PC-9 (cell line): ENCODE data around the gene DNTTIP2. TPM values are rescaled to one million over a fixed set of nuclear protein-coding genes. Genes with fewer than 3 reads are reported as not detected.
A peak's percentile ranks its signal among the peaks of the same experiment; 100 is the strongest.

Source experiments
- BruUV-seq: library from RNA; stranded (reverse); fragments of 400-500 nt; replicated peaks from 2 replicates; lab custom pipeline; 2021; lab: Mats Ljungman, UMichigan
- CTCF ChIA-PET: fragments of 300-600 bp; sonication (Branson Sonifier 250); formaldehyde crosslinking; loops from one replicate; lab custom pipeline; 2022; ENCODE audit warnings: antibody characterized with exemption; lab: Charles Lee
- POLR2A ChIA-PET: fragments of 300-600 bp; sonication (Branson Sonifier 250); formaldehyde crosslinking; loops from one replicate; lab custom pipeline; 2022; ENCODE audit warnings: antibody characterized with exemption; ENCODE audit not compliant: unreplicated experiment; lab: Charles Lee
- DNase-seq, 2 experiments: peaks; one replicate each; pipeline versions ENCODE4 v3.0.0 to v3.0.0-alpha.2; 2015 to 2022; ENCODE audit warnings: mixed read lengths in 1 of 2
- H2AFZ ChIP-seq: fragments of 200-600 bp; sonication (generic); 2 replicates; pipeline ENCODE4 v1.8.1; 2017; ENCODE audit warnings: antibody characterized with exemption
- H3F3A ChIP-seq: fragments of 200-600 bp; sonication (generic); 2 replicates; pipeline ENCODE4 v1.8.1; 2017; ENCODE audit warnings: antibody characterized with exemption, mild to moderate bottlenecking, low read depth; ENCODE audit not compliant: insufficient read depth
- H3K27ac ChIP-seq: fragments of 200-600 bp; sonication (generic); 2 replicates; pipeline ENCODE4 v1.6.1; 2016; ENCODE audit warnings: mixed run types
- H3K27me3 ChIP-seq: fragments of 200-600 bp; sonication (generic); 2 replicates; pipeline ENCODE4 v1.6.1; 2016; ENCODE audit warnings: low read depth, mixed run types; ENCODE audit not compliant: insufficient read depth
- H3K36me3 ChIP-seq: fragments of 200-600 bp; sonication (generic); 2 replicates; pipeline ENCODE4 v1.6.1; 2016; ENCODE audit warnings: low read depth, mixed run types
- H3K4me1 ChIP-seq: fragments of 200-600 bp; sonication (generic); replicated peaks from 2 replicates; pipeline ENCODE4 v1.6.1; 2016; ENCODE audit warnings: mixed run types; ENCODE audit not compliant: insufficient read depth
- H3K4me2 ChIP-seq: fragments of 200-600 bp; sonication (generic); 2 replicates; pipeline ENCODE4 v1.6.1; 2017; ENCODE audit warnings: mixed run types
- H3K4me3 ChIP-seq: fragments of 200-600 bp; sonication (generic); 2 replicates; pipeline ENCODE4 v1.6.1; 2016; ENCODE audit warnings: mixed run types
- H3K79me2 ChIP-seq: fragments of 200-600 bp; sonication (generic); 2 replicates; pipeline ENCODE4 v1.6.1; 2017; ENCODE audit warnings: low read depth, mixed run types
- H3K9me2 ChIP-seq: fragments of 200-600 bp; sonication (generic); 2 replicates; pipeline ENCODE4 v1.8.1; 2017; ENCODE audit warnings: mild to moderate bottlenecking; ENCODE audit not compliant: insufficient read depth
- H3K9me3 ChIP-seq: fragments of 200-600 bp; sonication (generic); 2 replicates; pipeline ENCODE4 v1.8.1; 2016; ENCODE audit warnings: low read depth; ENCODE audit not compliant: insufficient read depth
- H4K20me1 ChIP-seq: fragments of 200-600 bp; sonication (generic); 2 replicates; pipeline ENCODE4 v1.8.1; 2017; ENCODE audit not compliant: insufficient read depth
- CTCF ChIP-seq: fragments of 200-600 bp; sonication (generic); conservative IDR thresholded peaks from 2 replicates; pipeline ENCODE4 v1.6.1; 2017; ENCODE audit warnings: mixed run types, antibody characterized with exemption, mild to moderate bottlenecking, moderate library complexity
- EZH2 ChIP-seq: fragments of 200-600 bp; sonication (generic); IDR thresholded peaks from 2 replicates; pipeline ENCODE4 v1.8.0; 2017; ENCODE audit warnings: antibody characterized with exemption, low read depth
- intact Hi-C: fragments of 100-400 bp; cut with micrococcal nuclease; formaldehyde crosslinking; loops from one replicate; pipeline ENCODE4 v1.10.0; 2022; ENCODE audit not compliant: unreplicated experiment
- total RNA-seq: library from RNA; stranded (reverse); gene quantifications from 2 replicates; pipeline ENCODE4 v1.2.3, GENCODE V29; 2021

The DNTTIP2 gene
- total RNA-seq, 1 experiment from 2014 or later = 85.7 TPM

- H3K36me3 ChIP-seq = peaks cover 78% of the 10 kb centered on the region
- H3K9me3 ChIP-seq = no peaks in the 10 kb centered on the region
- H4K20me1 ChIP-seq = peaks cover 77% of the 10 kb centered on the region
- intact Hi-C loops = loop anchor here (5.0 kb wide), 1 partner anchor 561 kb away; no protein-coding TSS in a partner anchor
- TF ChIP-seq CTCF (no peak), EZH2 (no peak)
- H3K9me2 ChIP-seq = no peaks in the 10 kb centered on the region
- no peak overlapping the region for H3K27ac ChIP-seq
- peaks cover 95% of the 10 kb centered on the region for H3K79me2 ChIP-seq
- ChIA-PET CTCF (no interaction called here), POLR2A (interaction anchor here (1.0 kb wide), 1 partner anchor 167 kb away, joined by 3 read pairs; no protein-coding TSS in a partner anchor)
- no peak overlapping the region for H2AFZ ChIP-seq
- peaks cover 25% of the 10 kb centered on the region for H3K4me1 ChIP-seq
- peaks cover 85% of the 10 kb centered on the region for H3F3A ChIP-seq
- H3K27me3 ChIP-seq = no peaks in the 10 kb centered on the region
- H3K4me2 ChIP-seq = no peak overlapping the region
- H3K4me3 ChIP-seq = no peak overlapping the region
- peak in 1 of 2 experiments; percentile 31 for DNase-seq
- no TSS peak for BruUV-seq
Measured at GRCh38 chr1:93900723-93901504, 21.9 kb upstream of the DNTTIP2 start.

GRCh38 chr1:93899543-93900207, 20.7 kb upstream of the DNTTIP2 start:
- ChIA-PET POLR2A (interaction anchor here (0.7 kb wide), 1 partner anchor 146 kb away, joined by 9 read pairs; no protein-coding TSS in a partner anchor), CTCF (no interaction called here)
- H3K36me3 ChIP-seq = peaks cover 80% of the 10 kb centered on the region
- peaks cover 66% of the 10 kb centered on the region for H4K20me1 ChIP-seq
- H3F3A ChIP-seq = peaks cover 89% of the 10 kb centered on the region
- no peaks in the 10 kb centered on the region for H3K9me2 ChIP-seq
- H3K9me3 ChIP-seq = no peaks in the 10 kb centered on the region
- H3K27ac ChIP-seq = peak overlapping the region; percentile 12; the same call in 1 of the 2 replicates
- intact Hi-C loops = loop anchor here (5.0 to 10.0 kb wide), 2 partner anchors 295 to 563 kb away; no protein-coding TSS in a partner anchor
- peak in 1 of 2 experiments; percentile 30 for DNase-seq
- no peak overlapping the region for H3K4me3 ChIP-seq
- no peaks in the 10 kb centered on the region for H3K27me3 ChIP-seq
- no TSS peak for BruUV-seq
- peaks cover 13% of the 10 kb centered on the region for H3K4me1 ChIP-seq
- TF ChIP-seq CTCF (no peak), EZH2 (no peak)
- H3K79me2 ChIP-seq = peaks cover 90% of the 10 kb centered on the region
- H3K4me2 ChIP-seq = no peak overlapping the region
- H2AFZ ChIP-seq = no peak overlapping the region

DNA sequence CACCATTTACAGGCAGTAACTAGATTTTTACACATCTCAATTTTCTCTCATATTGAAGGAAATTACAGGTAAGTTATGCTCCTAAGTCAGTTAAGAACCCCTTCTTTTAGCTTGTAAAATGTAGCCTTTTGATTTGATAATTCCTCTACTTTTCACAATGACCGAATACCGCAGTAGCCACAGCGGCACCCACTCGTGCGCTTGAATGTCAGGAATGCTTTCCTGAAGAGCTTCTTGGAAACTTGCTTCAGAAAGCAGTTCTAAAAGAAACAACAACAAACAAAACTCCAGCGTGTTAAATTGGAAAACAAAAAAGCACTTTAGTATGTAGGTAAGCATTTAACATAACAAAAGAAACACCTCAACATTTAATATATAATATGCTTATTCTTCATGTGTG, 9.9 kb upstream of the DNTTIP2 start:
- Histone ChIP-seq H3K9me3 (peaks cover 4% of the 10 kb centered on the region; the same call in 1 of the 2 replicates), H3K4me1 (no peaks in the 10 kb centered on the region), H3K79me2 (peaks cover 41% of the 10 kb centered on the region), H3K27me3 (no peaks in the 10 kb centered on the region), H3K4me3 (no peak overlapping the region), H3F3A (peaks cover 94% of the 10 kb centered on the region), H3K4me2 (no peak overlapping the region), H3K36me3 (peaks cover 72% of the 10 kb centered on the region), H3K9me2 (no peaks in the 10 kb centered on the region), H4K20me1 (peaks cover 24% of the 10 kb centered on the region), H2AFZ (no peak overlapping the region), H3K27ac (peak overlapping the region; percentile 4; the same call in 1 of the 2 replicates)
- intact Hi-C loops = no loop called here
- BruUV-seq = no TSS peak
- no peak for DNase-seq
- POLR2A ChIA-PET = no interaction called here
- no peak for TF ChIP-seq CTCF
- no peak for TF ChIP-seq EZH2
- CTCF ChIA-PET = interaction anchor here (0.6 kb wide), 1 partner anchor 448 kb away, joined by 3 read pairs; no protein-coding TSS in a partner anchor
